Erythroblast (primary cell): ENCODE measurements around the gene NOP10.

Experiments
- GATA1 ChIP-seq: IDR thresholded peaks from 2 replicates; pipeline ENCODE4 v1.6.1; 2011; ENCODE audit warnings: low read depth, mild to moderate bottlenecking, control low read depth, low read length, moderate library complexity
- POLR2A ChIP-seq: IDR thresholded peaks from 2 replicates; pipeline ENCODE4 v1.6.1; 2011; ENCODE audit warnings: mild to moderate bottlenecking, low read length

DNA sequence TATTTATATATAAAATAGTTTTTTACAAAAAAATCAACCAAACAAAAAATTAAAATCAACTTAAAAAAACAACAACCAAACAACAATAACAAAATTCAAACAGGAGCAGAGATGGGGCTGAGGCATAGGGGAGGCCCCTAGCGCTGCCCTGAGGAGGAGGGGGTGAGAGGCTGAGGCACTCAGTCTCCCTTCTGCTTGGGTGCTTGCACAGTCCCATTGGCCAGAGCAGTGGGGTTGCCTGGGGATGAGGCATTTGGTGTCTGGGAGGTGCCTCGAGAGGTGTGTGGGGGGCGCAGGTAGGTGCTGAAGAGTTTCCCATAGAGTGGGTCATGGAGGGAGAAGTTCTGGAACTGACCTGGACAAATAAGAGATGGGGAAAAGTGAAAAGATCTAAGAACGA lies 16.0 kb upstream of the NOP10 start:
- TF ChIP-seq POLR2A: no peak
- no peak for TF ChIP-seq GATA1
